GM20431 (cell line): ENCODE data around the gene GSK3A.

Experiments
- in situ Hi-C: fragments of 300-500 bp; cut with MseI, MboI; formaldehyde crosslinking; loops from one replicate; pipeline ENCODE4 v1.15.0; 2020; ENCODE audit warnings: low sequenced_read_pairs; ENCODE audit not compliant: unreplicated experiment

Gene GSK3A

GRCh38 chr19:42232435-42232834, 10.0 kb downstream of the GSK3A start:
- in situ Hi-C loops = no loop called here

GRCh38 chr19:42230571-42230970, 11.8 kb downstream of the GSK3A start:
- in situ Hi-C loops = no loop called here

- in situ Hi-C loops = no loop called here
Observed at GRCh38 chr19:42229855-42230351, 12.5 kb downstream of the GSK3A start.

- in situ Hi-C loops = no loop called here
Observed at GRCh38 chr19:42229301-42229854, 13.0 kb downstream of the GSK3A start.

GRCh38 chr19:42228641-42229040, 13.8 kb downstream of the GSK3A start:
- in situ Hi-C loops = no loop called here

GRCh38 chr19:42226886-42227285, 15.5 kb downstream of the GSK3A start:
- in situ Hi-C loops = no loop called here

- in situ Hi-C loops = no loop called here
Observed at GRCh38 chr19:42225718-42226292, 16.6 kb downstream of the GSK3A start.

- in situ Hi-C loops = no loop called here
Observed at GRCh38 chr19:42224940-42225717, 17.3 kb downstream of the GSK3A start.

GRCh38 chr19:42220751-42221097, 21.7 kb downstream of the GSK3A start:
- in situ Hi-C loops = no loop called here

GRCh38 chr19:42219812-42220750, 22.3 kb downstream of the GSK3A start, which contains the start of gene ZNF526:
TSS of gene ZNF526 (plus strand) at chr19:42220312. CDS start at chr19:42224404, 4,092 bp downstream.
- in situ Hi-C loops = no loop called here

GRCh38 chr19:42217520-42218437, 24.6 kb downstream of the GSK3A start, which contains the start of gene DEDD2:
TSS of gene DEDD2 (minus strand) at chr19:42217677. CDS start at chr19:42217007, 670 bp downstream.
- in situ Hi-C loops = no loop called here

- in situ Hi-C loops = no loop called here
Observed at GRCh38 chr19:42216653-42217519, 25.5 kb downstream of the GSK3A start.

GRCh38 chr19:42214810-42215485, 27.5 kb downstream of the GSK3A start:
- in situ Hi-C loops = no loop called here

- in situ Hi-C loops = no loop called here
Observed at GRCh38 chr19:42212886-42213285, 29.5 kb downstream of the GSK3A start.

GRCh38 chr19:42208612-42209011, 33.8 kb downstream of the GSK3A start:
- in situ Hi-C loops = no loop called here

- in situ Hi-C loops = no loop called here
Observed at GRCh38 chr19:42207767-42208271, 34.6 kb downstream of the GSK3A start.
